ENCODE data around the gene LSP1.
"Not testable (repeated sequence)": the region's sequence is repeated elsewhere in the genome, so short reads cannot be mapped to it uniquely, and the experiment has no call there.

LSP1 gene

GRCh38 chr11:1812801-1813200 lies 40.1 kb upstream of the LSP1 start:
- DNase-seq (ENCODE audit: low spot score) = no peak
- TF ChIP-seq, protein P1, sequence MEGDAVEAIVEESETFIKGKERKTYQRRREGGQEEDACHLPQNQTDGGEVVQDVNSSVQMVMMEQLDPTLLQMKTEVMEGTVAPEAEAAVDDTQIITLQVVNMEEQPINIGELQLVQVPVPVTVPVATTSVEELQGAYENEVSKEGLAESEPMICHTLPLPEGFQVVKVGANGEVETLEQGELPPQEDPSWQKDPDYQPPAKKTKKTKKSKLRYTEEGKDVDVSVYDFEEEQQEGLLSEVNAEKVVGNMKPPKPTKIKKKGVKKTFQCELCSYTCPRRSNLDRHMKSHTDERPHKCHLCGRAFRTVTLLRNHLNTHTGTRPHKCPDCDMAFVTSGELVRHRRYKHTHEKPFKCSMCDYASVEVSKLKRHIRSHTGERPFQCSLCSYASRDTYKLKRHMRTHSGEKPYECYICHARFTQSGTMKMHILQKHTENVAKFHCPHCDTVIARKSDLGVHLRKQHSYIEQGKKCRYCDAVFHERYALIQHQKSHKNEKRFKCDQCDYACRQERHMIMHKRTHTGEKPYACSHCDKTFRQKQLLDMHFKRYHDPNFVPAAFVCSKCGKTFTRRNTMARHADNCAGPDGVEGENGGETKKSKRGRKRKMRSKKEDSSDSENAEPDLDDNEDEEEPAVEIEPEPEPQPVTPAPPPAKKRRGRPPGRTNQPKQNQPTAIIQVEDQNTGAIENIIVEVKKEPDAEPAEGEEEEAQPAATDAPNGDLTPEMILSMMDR (IDR thresholded peaks at IDR 0.05; ENCODE audit: borderline replicate concordance, control extremely low read depth, extremely low read depth, insufficient read depth, missing control alignments) = no peak
- in situ Hi-C loops (cut with MboI; ENCODE audit: low sequenced_read_pairs, unreplicated experiment) = loop anchor here (10.0 kb wide), 1 partner anchor 118 kb away; the partner anchor contains the start of gene KRTAP5-6

DNA sequence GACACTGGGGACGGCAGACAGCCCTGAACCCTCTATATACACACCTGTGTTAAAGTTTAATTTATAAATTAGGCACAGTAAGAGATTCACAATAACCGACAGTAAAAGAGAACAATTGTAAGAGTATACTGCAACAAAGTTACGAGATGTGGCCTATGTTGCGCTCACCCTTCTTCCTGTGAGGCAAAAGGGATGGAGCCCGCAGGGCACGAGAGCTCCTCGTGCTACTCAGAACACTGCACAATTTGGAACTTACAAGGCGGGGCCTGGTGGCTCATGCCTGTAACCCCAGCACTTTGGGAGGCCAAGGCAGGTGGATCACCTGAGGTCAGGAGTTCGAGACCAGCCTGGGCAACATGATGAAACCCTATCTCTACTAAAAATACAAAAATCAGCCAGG lies 39.5 kb upstream of the LSP1 start:
- DNase-seq (ENCODE audit: low spot score) = not testable (repeated sequence)
- in situ Hi-C loops (cut with MboI; ENCODE audit: low sequenced_read_pairs, unreplicated experiment) = loop anchor here (10.0 kb wide), 1 partner anchor 119 kb away; the partner anchor contains the start of gene KRTAP5-6

GRCh38 chr11:1814691-1815090 lies 38.2 kb upstream of the LSP1 start:
- TF ChIP-seq, protein P1 (IDR thresholded peaks at IDR 0.05; ENCODE audit: borderline replicate concordance, control extremely low read depth, extremely low read depth, insufficient read depth, missing control alignments) = no peak
- DNase-seq (ENCODE audit: low spot score) = no peak
- in situ Hi-C loops (cut with MboI; ENCODE audit: low sequenced_read_pairs, unreplicated experiment) = loop anchor here (10.0 kb wide), 1 partner anchor 120 kb away; the partner anchor contains the start of gene KRTAP5-6

DNA sequence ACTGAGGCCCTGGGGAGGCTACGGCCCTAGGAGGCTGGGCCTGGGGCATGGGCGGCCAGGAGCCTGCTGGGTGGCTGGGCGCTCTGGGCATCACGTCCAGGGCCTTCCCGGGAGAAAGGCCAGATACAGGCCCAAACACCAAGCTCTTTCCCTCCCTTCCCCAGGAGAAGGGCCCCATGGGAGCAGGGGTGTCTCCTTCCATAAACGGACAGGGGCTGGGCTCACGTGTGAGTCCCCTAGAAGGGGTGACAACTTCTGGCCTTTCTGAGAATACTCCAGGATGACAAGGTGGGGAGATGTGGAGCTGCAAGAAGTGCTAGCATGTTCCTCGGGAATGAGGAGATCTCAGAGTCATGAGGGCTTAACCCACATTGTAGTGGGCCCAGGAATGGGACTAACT lies 37.6 kb upstream of the LSP1 start:
- TF ChIP-seq, protein P1 (IDR thresholded peaks at IDR 0.05; ENCODE audit: borderline replicate concordance, control extremely low read depth, extremely low read depth, insufficient read depth, missing control alignments) = no peak
- in situ Hi-C loops (cut with MboI; ENCODE audit: low sequenced_read_pairs, unreplicated experiment) = loop anchor here (10.0 kb wide), 1 partner anchor 121 kb away; the partner anchor contains the start of gene KRTAP5-6
- DNase-seq (ENCODE audit: low spot score) = no peak

GRCh38 chr11:1815751-1816150 lies 37.1 kb upstream of the LSP1 start:
- in situ Hi-C loops (cut with MboI; ENCODE audit: low sequenced_read_pairs, unreplicated experiment) = loop anchor here (10.0 kb wide), 1 partner anchor 121 kb away; the partner anchor contains the start of gene KRTAP5-6
- TF ChIP-seq, protein P1 (IDR thresholded peaks at IDR 0.05; ENCODE audit: borderline replicate concordance, control extremely low read depth, extremely low read depth, insufficient read depth, missing control alignments) = no peak
- DNase-seq (ENCODE audit: low spot score) = no peak

GRCh38 chr11:1817000-1817399 lies 35.9 kb upstream of the LSP1 start:
- in situ Hi-C loops (cut with MboI; ENCODE audit: low sequenced_read_pairs, unreplicated experiment) = loop anchor here (10.0 kb wide), 1 partner anchor 122 kb away; the partner anchor contains the start of gene KRTAP5-6
- no peak for DNase-seq (ENCODE audit: low spot score)
- TF ChIP-seq, protein P1 (IDR thresholded peaks at IDR 0.05; ENCODE audit: borderline replicate concordance, control extremely low read depth, extremely low read depth, insufficient read depth, missing control alignments) = no peak

- TF ChIP-seq, protein P1 (IDR thresholded peaks at IDR 0.05; ENCODE audit: borderline replicate concordance, control extremely low read depth, extremely low read depth, insufficient read depth, missing control alignments) = no peak
- no peak for DNase-seq (ENCODE audit: low spot score)
- in situ Hi-C loops (cut with MboI; ENCODE audit: low sequenced_read_pairs, unreplicated experiment) = loop anchor here (10.0 kb wide), 1 partner anchor 123 kb away; the partner anchor contains the start of gene KRTAP5-6
Observed at GRCh38 chr11:1817511-1817910, 35.4 kb upstream of the LSP1 start.

All from GM13976 (cell line).